GM12878 (cell line): ENCODE measurements around the gene SUPT3H. TPM values are rescaled to one million over a fixed set of nuclear protein-coding genes. Genes with fewer than 3 reads are reported as not detected.

Source experiments
- ATAC-seq: fragments of 200-7000 bp; cut with Tn5 transposase; 3 replicates; pipeline ENCODE4 v1.9.1; 2020; ENCODE audit warnings: mild to moderate bottlenecking, moderate library complexity
- BruUV-seq: library from RNA; stranded (reverse); fragments of 400-500 nt; replicated peaks from 2 replicates; lab custom pipeline; 2021; lab: Mats Ljungman, UMichigan
- CTCF ChIA-PET: fragments of 300-600 bp; sonication (Branson Sonifier 250); formaldehyde crosslinking; extraction: SDS; loops from one replicate; lab custom pipeline; 2021; ENCODE audit warnings: inconsistent platforms; lab: Yijun Ruan, JAX
- POLR2A ChIA-PET: fragments of 350-600 bp; formaldehyde crosslinking; extraction: SDS; loops from one replicate; lab custom pipeline; 2021; ENCODE audit warnings: inconsistent platforms; lab: Charles Lee
- RAD21 ChIA-PET: fragments of 300-600 bp; sonication (Branson Sonifier 250); formaldehyde crosslinking; loops from one replicate; lab custom pipeline; 2023; ENCODE audit warnings: antibody characterized with exemption; ENCODE audit not compliant: unreplicated experiment; lab: Charles Lee
- SMC1A ChIA-PET: fragments of 300-600 bp; sonication (Branson Sonifier 250); formaldehyde crosslinking; loops from one replicate; lab custom pipeline; 2023; ENCODE audit not compliant: unreplicated experiment, uncharacterized antibody; lab: Charles Lee
- DNase-seq: peaks from one replicate; pipeline ENCODE4 v3.0.0-alpha.2; 2011; ENCODE audit warnings: low read depth, low spot score
- FAIRE-seq: peaks from 3 replicates; lab custom pipeline; 2011; peaks lifted over from hg19 to GRCh38; lab: Jason Lieb, UNC
- H2AFZ ChIP-seq: 2 replicates; pipeline ENCODE4 v1.6.0; 2011; ENCODE audit warnings: low read depth, low read length, control low read depth; ENCODE audit not compliant: control insufficient read depth
- H3K27ac ChIP-seq: 2 replicates; pipeline ENCODE4 v1.5.1; 2011; ENCODE audit warnings: control low read depth; ENCODE audit not compliant: control insufficient read depth, insufficient read depth
- H3K27me3 ChIP-seq, 2 experiments: replicated peaks in 1 of 2; 2 replicates each; pipeline versions ENCODE4 v1.6.0 to v1.6.1; 2011; ENCODE audit warnings: low read length in 1 of 2; ENCODE audit not compliant: control insufficient read depth in 2 of 2, insufficient read depth in 2 of 2
- H3K36me3 ChIP-seq, 2 experiments: 2 replicates each; pipeline ENCODE4 v1.5.1; 2011; ENCODE audit warnings: low read length in 1 of 2; ENCODE audit not compliant: control insufficient read depth in 2 of 2, insufficient read depth in 2 of 2
- H3K4me1 ChIP-seq: 2 replicates; pipeline ENCODE4 v1.6.1; 2011; ENCODE audit warnings: mild to moderate bottlenecking, low read length, moderate library complexity, mixed read lengths; ENCODE audit not compliant: control insufficient read depth, insufficient read depth
- H3K4me2 ChIP-seq: 2 replicates; pipeline ENCODE4 v1.6.0; 2011; ENCODE audit warnings: control low read depth; ENCODE audit not compliant: control insufficient read depth, insufficient read depth
- H3K4me3 ChIP-seq: fragments of 200-600 bp; sonication (generic); 2 replicates; pipeline ENCODE4 v1.5.1; 2016
- H3K79me2 ChIP-seq: 2 replicates; pipeline ENCODE4 v1.6.0; 2011; ENCODE audit warnings: low read length; ENCODE audit not compliant: control insufficient read depth, insufficient read depth
- H3K9ac ChIP-seq: 2 replicates; pipeline ENCODE4 v1.8.0; 2011; ENCODE audit warnings: low read length, control low read depth, mixed read lengths; ENCODE audit not compliant: control insufficient read depth, insufficient read depth
- H3K9me3 ChIP-seq: replicated peaks from 3 replicates; pipeline ENCODE4 v1.5.1; 2011; ENCODE audit warnings: mild to moderate bottlenecking, low read length; ENCODE audit not compliant: control insufficient read depth, insufficient read depth
- H4K20me1 ChIP-seq: 2 replicates; pipeline ENCODE4 v1.6.0; 2011; ENCODE audit not compliant: control insufficient read depth, insufficient read depth
- ASH2L ChIP-seq: fragments of 300-600, 200-600 bp; sonication (generic); IDR thresholded peaks from 2 replicates; pipeline ENCODE4 v1.6.1; 2017; ENCODE audit warnings: low read depth, mild to moderate bottlenecking, borderline replicate concordance
- CREM ChIP-seq: IDR thresholded peaks from 2 replicates; pipeline ENCODE4 v1.6.1; 2014; ENCODE audit warnings: antibody characterized with exemption, low read depth
- HDAC6 ChIP-seq: fragments of 200-600 bp; sonication (generic); IDR thresholded peaks from one replicate; pipeline ENCODE4 v1.8.0; 2017; ENCODE audit warnings: antibody characterized with exemption; ENCODE audit not compliant: unreplicated experiment
- RCOR1 ChIP-seq: conservative IDR thresholded peaks from 2 replicates; pipeline ENCODE4 v1.6.1; 2012; ENCODE audit warnings: low read depth, low read length, improper control_type of control experiment
- RELB ChIP-seq: fragments of 450-650 bp; IDR thresholded peaks from 2 replicates; pipeline ENCODE4 v1.6.1; 2017; ENCODE audit warnings: low read depth, mild to moderate bottlenecking, moderate library complexity
- WGBS: methylation state at CpG from one replicate; pipeline ENCODE4 v1.1.6; 2016; ENCODE audit warnings: low lambda C conversion rate; ENCODE audit not compliant: insufficient replicate concordance, insufficient coverage; ENCODE audit errors: missing lambda C conversion rate; 5-methylcytosine and 5-hydroxymethylcytosine counted together
- in situ Hi-C: fragments of 300-500 bp; cut with MboI; formaldehyde crosslinking; loops from 9 replicates; pipeline ENCODE4 v1.14.3; 2018; ENCODE audit warnings: mixed read lengths
- intact Hi-C: fragments of 100-400 bp; cut with micrococcal nuclease; formaldehyde crosslinking; loops from one replicate; pipeline ENCODE4 v1.14.2; 2022; ENCODE audit not compliant: unreplicated experiment
- polyA plus RNA-seq, 11 experiments: library from polyadenylated mRNA; depleted of rRNA in 4 of 11; unstranded in 6 of 11; stranded (reverse) in 5 of 11; fragments of >200 nt; fragmentation: Nextera tagmentation in 4 of 11; fragmentation: Illumina TruSeq in 1 of 11; extraction: Ambion mirVana in 4 of 11; extraction: Trizol in 1 of 11; gene quantifications; 1 replicate in 1 of 11; 2 replicates in 10 of 11; pipeline versions ENCODE4 v1.2.1 to v1.2.3, GENCODE V29; 2011 to 2016; ENCODE audit warnings: inconsistent platforms in 2 of 11, missing spikeins in 2 of 11, low read depth in 1 of 11
- total RNA-seq, 4 experiments: library from RNA; depleted of rRNA in 3 of 4; stranded (reverse); fragments of >200 nt in 3 of 4; fragmentation: Illumina TruSeq in 1 of 4; extraction: Trizol in 1 of 4; gene quantifications; 2 replicates each; pipeline versions ENCODE4 v1.2.1 to v1.2.3, GENCODE V29; 2013 to 2021

The SUPT3H gene
- total and polyA plus RNA-seq, 10 of the 15 experiments (the other 5 are each of a cell fraction or from before 2014, with no cell fraction given), result 0.51 to 3.7 (median 2.0) TPM

- Histone ChIP-seq H2AFZ (no peak overlapping the region), H3K4me2 (no peak overlapping the region), H3K27me3 (no peaks in the 10 kb centered on the region), H3K27ac (no peak overlapping the region), H3K9ac (no peak overlapping the region), H3K4me3 (no peak overlapping the region), H3K79me2 (no peaks in the 10 kb centered on the region), H4K20me1 (no peaks in the 10 kb centered on the region), H3K4me1 (no peaks in the 10 kb centered on the region), H3K9me3 (no peaks in the 10 kb centered on the region), H3K36me3 (no peaks in the 10 kb centered on the region)
- CTCF ChIA-PET, result interaction anchor here (1.0 to 1.9 kb wide), 2 partner anchors 9 to 21 kb away, joined by 3 to 4 read pairs; no protein-coding TSS in a partner anchor
- no peak for TF ChIP-seq HDAC6
- TF ChIP-seq CREM, result no peak
- TF ChIP-seq ASH2L, result no peak
- no peak for TF ChIP-seq RCOR1
- no peak for TF ChIP-seq RELB
- RAD21 ChIA-PET, result interaction anchor here (1.6 kb wide), 1 partner anchor 20 kb away, joined by 4 read pairs; no protein-coding TSS in a partner anchor
- DNase-seq (no peak), ATAC-seq (no peak), FAIRE-seq (no peak)
- intact Hi-C loops, result no loop called here
- POLR2A ChIA-PET, result no interaction called here
- BruUV-seq, result no TSS peak
- in situ Hi-C loops, result no loop called here
- WGBS, result 95% methylated on average over 4 of the region's 4 CpGs
- SMC1A ChIA-PET, result interaction anchor here (0.5 to 1.6 kb wide), 2 partner anchors 47 to 64 kb away, joined by 3 to 4 read pairs; no protein-coding TSS in a partner anchor
These were observed 396.9 kb downstream of the SUPT3H start for GRCh38 chr6:44980841-44981240.
